B cell (primary cell): ENCODE data around the gene TRIO. TPM values are rescaled to one million over a fixed set of nuclear protein-coding genes. Genes with fewer than 3 reads are reported as not detected.
A peak's percentile ranks its signal among the peaks of the same experiment; 100 is the strongest.

ENCODE experiments used
- ATAC-seq: fragments of 200-7000 bp; cut with Tn5 transposase; one replicate; pipeline ENCODE4 v1.10.0; 2021; ENCODE audit warnings: low read depth, mild to moderate bottlenecking, moderate number of reproducible peaks, moderate library complexity
- CTCF ChIA-PET: fragments of 350-600 bp; sonication (Branson Sonifier 250); formaldehyde crosslinking; loops from one replicate; lab custom pipeline; 2021; ENCODE audit warnings: antibody characterized with exemption, inconsistent platforms; lab: Charles Lee
- POLR2A ChIA-PET: fragments of 350-600 bp; sonication (Branson Sonifier 250); formaldehyde crosslinking; loops from one replicate; lab custom pipeline; 2021; ENCODE audit warnings: antibody characterized with exemption; lab: Charles Lee
- DNase-seq: peaks from one replicate; pipeline ENCODE4 v3.0.0; 2013
- H2AFZ ChIP-seq: 2 replicates; pipeline ENCODE4 v1.6.1; 2012; ENCODE audit warnings: mild to moderate bottlenecking, low read depth, low read length; ENCODE audit not compliant: insufficient read depth, poor library complexity, severe bottlenecking
- H3K27ac ChIP-seq, 2 donors: 1 replicate in 1 of 2; 2 replicates in 1 of 2; pipeline ENCODE4 v1.5.1; 2012 to 2013; ENCODE audit warnings: low read length in 2 of 2, mild to moderate bottlenecking in 2 of 2, moderate library complexity in 1 of 2
- H3K27me3 ChIP-seq, 4 experiments: fragments of 200-600 bp in 1 of 4; sonication (generic) in 1 of 4; replicated peaks in 1 of 4; 1 replicate in 2 of 4; 2 replicates in 2 of 4; pipeline versions ENCODE4 v1.6.1 to v1.7.0; 2013 to 2016; ENCODE audit warnings: low read length in 3 of 4, mild to moderate bottlenecking in 2 of 4, mixed read lengths in 1 of 4, moderate library complexity in 1 of 4; ENCODE audit not compliant: insufficient read depth in 4 of 4, control insufficient read depth in 3 of 4; ENCODE audit errors: control extremely low read depth in 1 of 4
- H3K36me3 ChIP-seq, 2 experiments: replicated peaks in 1 of 2; 1 replicate in 1 of 2; 2 replicates in 1 of 2; pipeline versions ENCODE4 v1.6.1 to v1.7.1; 2013; ENCODE audit warnings: low read length in 1 of 2; ENCODE audit not compliant: insufficient read depth in 2 of 2, control insufficient read depth in 1 of 2; ENCODE audit errors: control extremely low read depth in 1 of 2, extremely low read depth in 1 of 2
- H3K4me1 ChIP-seq, 2 donors: fragments of 200-600 bp in 1 of 2; sonication (generic) in 1 of 2; 1 replicate in 1 of 2; 2 replicates in 1 of 2; pipeline versions ENCODE4 v1.5.1 to v1.6.1; 2013 to 2017; ENCODE audit warnings: low read length in 2 of 2; ENCODE audit not compliant: control insufficient read depth in 2 of 2, insufficient read depth in 2 of 2
- H3K4me2 ChIP-seq: replicated peaks from 2 replicates; pipeline ENCODE3; 2012; ENCODE audit warnings: mild to moderate bottlenecking, low read depth, low read length; ENCODE audit not compliant: poor library complexity, severe bottlenecking
- H3K4me3 ChIP-seq, 5 experiments: fragments of 200-600 bp in 1 of 5; sonication (generic) in 1 of 5; 1 replicate in 3 of 5; 2 replicates in 2 of 5; pipeline versions ENCODE4 v1.5.1 to v1.7.0; 2011 to 2016; ENCODE audit warnings: low read length in 4 of 5, mild to moderate bottlenecking in 4 of 5, low read depth in 2 of 5, control low read depth in 1 of 5, moderate library complexity in 1 of 5; ENCODE audit not compliant: insufficient read depth in 1 of 5; ENCODE audit errors: control extremely low read depth in 1 of 5, extremely low read depth in 1 of 5
- H3K79me2 ChIP-seq: fragments of 200-600 bp; sonication (generic); one replicate; pipeline ENCODE4 v1.6.0; 2016; ENCODE audit warnings: low read length; ENCODE audit not compliant: control insufficient read depth, insufficient read depth
- H3K9ac ChIP-seq: fragments of 200-600 bp; sonication (generic); 2 replicates; pipeline ENCODE4 v1.6.1; 2017; ENCODE audit warnings: mild to moderate bottlenecking, low read length, moderate library complexity
- H3K9me3 ChIP-seq, 3 donors: one replicate each; pipeline versions ENCODE4 v1.6.1 to v1.7.1; 2013; ENCODE audit warnings: low read length in 2 of 3; ENCODE audit not compliant: control insufficient read depth in 2 of 3, insufficient read depth in 1 of 3; ENCODE audit errors: control extremely low read depth in 1 of 3
- H4K20me1 ChIP-seq: 2 replicates; pipeline ENCODE4 v1.6.0; 2012; ENCODE audit warnings: mild to moderate bottlenecking, low read length; ENCODE audit not compliant: insufficient read depth, control insufficient read depth, poor library complexity, severe bottlenecking
- H3K27ac Mint-ChIP-seq: one replicate; pipeline ENCODE4 v1.8.0; 2021; ENCODE audit warnings: mixed read lengths
- H3K27me3 Mint-ChIP-seq: one replicate; pipeline ENCODE4 v1.8.0; 2021; ENCODE audit warnings: mixed read lengths
- H3K4me1 Mint-ChIP-seq: one replicate; pipeline ENCODE4 v1.8.0; 2021; ENCODE audit warnings: mixed read lengths
- H3K4me3 Mint-ChIP-seq: one replicate; pipeline ENCODE4 v1.8.0; 2021; ENCODE audit warnings: mixed read lengths
- H3K9me3 Mint-ChIP-seq: one replicate; pipeline ENCODE4 v1.8.0; 2022; ENCODE audit warnings: mixed read lengths; ENCODE audit not compliant: insufficient read depth
- CTCF ChIP-seq: fragments of 200-600 bp; IDR thresholded peaks from one replicate; pipeline ENCODE4 v1.8.0; 2022; ENCODE audit warnings: antibody characterized with exemption, mild to moderate bottlenecking
- EZH2 ChIP-seq: IDR thresholded peaks from 2 replicates; pipeline ENCODE4 v1.6.1; 2012; ENCODE audit warnings: borderline replicate concordance, low read depth, mild to moderate bottlenecking, moderate library complexity, low read length; ENCODE audit not compliant: insufficient read depth, poor library complexity, severe bottlenecking
- WGBS: methylation state at CpG from one replicate; pipeline ENCODE4 v1.1.5; 2013; ENCODE audit warnings: missing lambda C conversion rate; ENCODE audit not compliant: insufficient coverage; 5-methylcytosine and 5-hydroxymethylcytosine counted together
- intact Hi-C: fragments of 100-400 bp; cut with micrococcal nuclease; formaldehyde crosslinking; loops from one replicate; pipeline ENCODE4 v1.10.0; 2022
- polyA plus RNA-seq: library from polyadenylated mRNA; depleted of rRNA; stranded (reverse); fragments of >200 nt; gene quantifications from 2 replicates; pipeline ENCODE4 v1.2.3, GENCODE V29; 2012
- total RNA-seq, 2 donors: library from RNA; stranded (reverse); fragments of 120-200 nt in 1 of 2; gene quantifications; 1 replicate in 1 of 2; 2 replicates in 1 of 2; pipeline versions ENCODE4 v1.2.3 to v1.2.4, GENCODE V29; 2013 to 2022

Gene TRIO
- total and polyA plus RNA-seq, 2 donors (not counting 1 experiment from before 2014, with no cell fraction given): 90.5 to 479 TPM

DNA sequence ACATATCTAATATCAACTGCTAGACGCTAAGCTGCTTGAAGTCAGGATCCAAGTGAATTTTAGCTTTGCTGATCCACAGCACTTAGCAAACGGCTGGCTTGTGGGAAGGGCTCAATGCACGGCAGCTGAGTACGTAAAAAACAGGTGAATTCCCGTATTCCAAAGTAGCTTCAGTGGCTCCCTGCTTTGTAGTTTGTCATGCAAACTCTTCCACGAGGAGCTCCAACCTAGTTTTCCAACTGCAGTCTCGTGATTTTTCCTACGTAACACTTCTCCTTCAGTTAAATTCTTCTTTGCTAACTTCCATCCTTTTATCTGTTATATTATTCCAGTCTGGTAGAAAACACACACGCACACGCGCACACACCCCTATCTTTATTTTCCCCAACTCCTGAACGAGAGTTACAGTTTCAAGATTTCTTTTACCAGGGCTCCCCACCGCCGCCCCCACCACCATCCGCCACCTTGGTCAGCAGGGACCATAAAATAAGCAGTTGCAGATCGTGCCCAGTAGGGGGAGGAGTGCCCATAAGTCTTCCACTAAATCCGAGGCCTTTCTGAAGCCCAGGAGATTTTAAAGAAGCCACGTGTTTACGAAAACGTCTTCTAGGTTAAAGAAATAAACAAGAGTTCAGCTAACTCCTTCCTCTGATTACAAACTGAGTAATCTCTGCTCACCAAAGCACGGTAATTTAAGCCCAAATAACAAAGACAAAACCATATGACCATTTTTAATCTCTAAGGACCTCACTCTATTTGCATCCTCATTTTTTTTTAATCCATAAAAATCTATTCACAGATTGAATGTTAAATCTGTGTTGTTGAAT lies 34.8 kb upstream of the TRIO start:
- peaks cover 39% of the 10 kb centered on the region for H3K4me1 Mint-ChIP-seq
- H3K4me3 ChIP-seq: peak overlapping the region in 3 of 5 experiments; percentile 5 to 22 (median 17)
- peak overlapping the region; percentile 48 for H2AFZ ChIP-seq
- H3K4me2 ChIP-seq: peak overlapping the region; percentile 42
- no peaks in the 10 kb centered on the region for H3K27me3 Mint-ChIP-seq
- POLR2A ChIA-PET: interaction anchor here (0.6 to 0.7 kb wide), 2 partner anchors 53 to 92 kb away, joined by 4 to 7 read pairs; no protein-coding TSS in a partner anchor
- no peaks in the 10 kb centered on the region for H3K27me3 ChIP-seq
- peaks cover 20 to 24% of the 10 kb centered on the region in 2 donors for H3K4me1 ChIP-seq
- H3K27ac ChIP-seq: no peak overlapping the region
- H3K36me3 ChIP-seq: no peaks in the 10 kb centered on the region
- H3K9me3 ChIP-seq: peaks cover 0 to under 1% (median 0%) of the 10 kb centered on the region in 3 donors
- peak overlapping the region; percentile 77 for H3K4me3 Mint-ChIP-seq
- peaks cover under 1% of the 10 kb centered on the region for H3K9me3 Mint-ChIP-seq
- peak overlapping the region; percentile 36 for H3K9ac ChIP-seq
- 50% methylated on average over 11 of the region's 21 CpGs for WGBS
- intact Hi-C loops: loop anchor here (1.0 to 5.0 kb wide), 6 partner anchors 34 to 244 kb away; partner anchors contain the start of gene TRIO
- ATAC-seq: peak; percentile 95
- no peaks in the 10 kb centered on the region for H3K79me2 ChIP-seq
- peak; percentile 83 for DNase-seq
- peak; percentile 81 for TF ChIP-seq CTCF
- TF ChIP-seq EZH2: no peak
- CTCF ChIA-PET: interaction anchor here (0.5 to 5.1 kb wide), 43 partner anchors 11 to 541 kb away, joined by 3 to 93 read pairs (median 4); no protein-coding TSS in a partner anchor
- H4K20me1 ChIP-seq: no peaks in the 10 kb centered on the region
- H3K27ac Mint-ChIP-seq: peak overlapping the region; percentile 11
